ENCODE results near the gene FAM162A.

The FAM162A gene

GRCh38 chr3:122394173-122394572 lies 10.2 kb downstream of the FAM162A start:
- DNase-seq (ENCODE audit: low read depth): no peak
- TF ChIP-seq CTCF (conservative IDR thresholded peaks at IDR 0.05; ENCODE audit: low read length): no peak
- H3K4me3 ChIP-seq (ENCODE audit: low read length): no peak overlapping the region

- no peak for TF ChIP-seq CTCF (conservative IDR thresholded peaks at IDR 0.05; ENCODE audit: low read length)
- no peak overlapping the region for H3K4me3 ChIP-seq (ENCODE audit: low read length)
- DNase-seq (ENCODE audit: low read depth): no peak
Observed at GRCh38 chr3:122395582-122395981, 11.6 kb downstream of the FAM162A start.

GRCh38 chr3:122396511-122396910 lies 12.5 kb downstream of the FAM162A start:
- DNase-seq (ENCODE audit: low read depth): no peak
- no peak for TF ChIP-seq CTCF (conservative IDR thresholded peaks at IDR 0.05; ENCODE audit: low read length)
- H3K4me3 ChIP-seq (ENCODE audit: low read length): no peak overlapping the region

GRCh38 chr3:122397201-122397600 lies 13.2 kb downstream of the FAM162A start:
- no peak for DNase-seq (ENCODE audit: low read depth)
- no peak for TF ChIP-seq CTCF (conservative IDR thresholded peaks at IDR 0.05; ENCODE audit: low read length)
- no peak overlapping the region for H3K4me3 ChIP-seq (ENCODE audit: low read length)

- no peak for TF ChIP-seq CTCF (conservative IDR thresholded peaks at IDR 0.05; ENCODE audit: low read length)
- no peak overlapping the region for H3K4me3 ChIP-seq (ENCODE audit: low read length)
- no peak for DNase-seq (ENCODE audit: low read depth)
Observed at GRCh38 chr3:122398920-122399319, 14.9 kb downstream of the FAM162A start.

GRCh38 chr3:122403489-122403888 lies 19.5 kb downstream of the FAM162A start:
- no peak for TF ChIP-seq CTCF (conservative IDR thresholded peaks at IDR 0.05; ENCODE audit: low read length)
- no peak overlapping the region for H3K4me3 ChIP-seq (ENCODE audit: low read length)
- DNase-seq (ENCODE audit: low read depth): no peak

GRCh38 chr3:122405015-122405414 lies 21.0 kb downstream of the FAM162A start:
- no peak for TF ChIP-seq CTCF (conservative IDR thresholded peaks at IDR 0.05; ENCODE audit: low read length)
- no peak for DNase-seq (ENCODE audit: low read depth)
- no peak overlapping the region for H3K4me3 ChIP-seq (ENCODE audit: low read length)
